ENCODE data around the gene AUTS2.

The AUTS2 gene

DNA sequence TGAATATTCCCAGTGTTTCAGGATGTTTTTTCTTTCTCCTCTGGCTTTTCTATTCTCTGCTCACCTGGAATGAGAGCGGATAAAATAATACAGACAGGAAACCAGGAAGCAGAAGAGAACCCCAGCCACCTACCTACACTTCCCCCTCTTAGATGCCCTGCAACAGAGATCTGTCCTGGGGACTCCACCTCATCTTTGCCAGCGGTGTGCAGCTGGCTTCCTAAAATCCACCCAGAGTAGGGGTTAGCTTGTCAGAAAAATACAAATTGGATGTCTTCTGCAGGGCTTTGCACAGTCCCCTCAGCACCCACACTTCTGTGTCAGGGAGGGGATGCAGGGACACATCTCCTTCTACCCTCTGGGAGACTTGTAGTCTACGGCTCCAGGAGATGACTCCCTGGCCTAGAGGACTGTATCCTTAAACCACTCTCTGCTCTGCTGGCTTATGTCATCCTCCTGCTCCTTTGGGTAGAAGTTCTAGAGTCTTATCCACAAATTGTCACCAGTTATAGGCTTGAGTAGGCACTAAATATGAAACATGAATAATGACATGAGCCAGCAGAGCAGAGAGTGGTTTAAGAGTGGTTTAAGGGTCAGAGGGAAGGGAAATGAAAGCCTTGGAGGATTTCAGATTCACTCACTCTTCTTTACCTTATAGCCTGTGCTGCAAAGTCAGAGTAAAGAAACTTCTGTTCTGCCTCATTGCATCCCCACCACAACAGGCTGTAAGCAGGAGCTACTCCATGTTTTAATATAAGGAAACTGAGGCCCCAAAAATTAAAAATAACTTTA is 749.4 kb downstream of the AUTS2 start:
- H3K4me3 ChIP-seq (ENCODE audit: low read depth, low read length), result no peak overlapping the region
- TF ChIP-seq, protein P1, sequence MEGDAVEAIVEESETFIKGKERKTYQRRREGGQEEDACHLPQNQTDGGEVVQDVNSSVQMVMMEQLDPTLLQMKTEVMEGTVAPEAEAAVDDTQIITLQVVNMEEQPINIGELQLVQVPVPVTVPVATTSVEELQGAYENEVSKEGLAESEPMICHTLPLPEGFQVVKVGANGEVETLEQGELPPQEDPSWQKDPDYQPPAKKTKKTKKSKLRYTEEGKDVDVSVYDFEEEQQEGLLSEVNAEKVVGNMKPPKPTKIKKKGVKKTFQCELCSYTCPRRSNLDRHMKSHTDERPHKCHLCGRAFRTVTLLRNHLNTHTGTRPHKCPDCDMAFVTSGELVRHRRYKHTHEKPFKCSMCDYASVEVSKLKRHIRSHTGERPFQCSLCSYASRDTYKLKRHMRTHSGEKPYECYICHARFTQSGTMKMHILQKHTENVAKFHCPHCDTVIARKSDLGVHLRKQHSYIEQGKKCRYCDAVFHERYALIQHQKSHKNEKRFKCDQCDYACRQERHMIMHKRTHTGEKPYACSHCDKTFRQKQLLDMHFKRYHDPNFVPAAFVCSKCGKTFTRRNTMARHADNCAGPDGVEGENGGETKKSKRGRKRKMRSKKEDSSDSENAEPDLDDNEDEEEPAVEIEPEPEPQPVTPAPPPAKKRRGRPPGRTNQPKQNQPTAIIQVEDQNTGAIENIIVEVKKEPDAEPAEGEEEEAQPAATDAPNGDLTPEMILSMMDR (IDR thresholded peaks at IDR 0.05; ENCODE audit: low read depth, low read length), result no peak

DNA sequence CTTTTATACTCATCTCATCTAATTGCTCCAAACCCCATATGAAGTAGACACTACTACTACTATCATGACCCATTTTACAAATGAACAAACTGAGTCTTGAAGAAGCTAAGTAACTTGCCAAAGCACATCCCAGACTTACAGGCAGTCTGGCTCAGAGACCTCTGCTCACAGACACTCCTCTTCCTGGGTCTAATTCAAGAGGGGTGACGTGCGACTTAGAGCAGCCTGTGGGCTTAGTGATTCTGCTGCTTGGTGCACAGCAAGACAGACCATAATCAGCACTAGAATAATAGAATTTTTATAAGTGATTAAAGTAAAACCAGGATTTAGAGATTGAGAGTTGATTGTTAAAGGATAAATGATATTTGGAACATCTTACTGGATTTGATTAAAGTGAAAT is 750.8 kb downstream of the AUTS2 start:
- TF ChIP-seq, protein P1 (IDR thresholded peaks at IDR 0.05; ENCODE audit: low read depth, low read length), result no peak
- no peak overlapping the region for H3K4me3 ChIP-seq (ENCODE audit: low read depth, low read length)

DNA sequence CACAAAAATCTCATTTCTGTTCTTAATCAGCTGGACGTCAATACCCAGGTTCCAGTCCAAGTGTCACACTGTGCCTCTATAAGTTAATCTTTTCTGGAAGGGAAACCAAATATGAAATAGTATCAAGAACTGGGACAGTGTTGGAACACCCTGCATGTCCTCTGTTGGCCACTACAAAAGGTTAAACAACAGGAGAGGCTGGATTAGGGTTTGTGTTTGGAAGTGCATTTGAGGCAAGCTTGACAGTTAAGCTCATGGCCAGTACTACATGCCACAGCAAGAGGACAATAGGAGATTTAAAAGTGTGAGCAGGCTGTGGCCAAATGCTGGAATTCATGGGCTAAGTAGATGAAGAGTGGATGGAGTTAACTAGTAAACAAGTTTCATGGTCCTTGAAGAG is 751.5 kb downstream of the AUTS2 start:
- H3K4me3 ChIP-seq (ENCODE audit: low read depth, low read length), result no peak overlapping the region
- TF ChIP-seq, protein P1 (IDR thresholded peaks at IDR 0.05; ENCODE audit: low read depth, low read length), result no peak

DNA sequence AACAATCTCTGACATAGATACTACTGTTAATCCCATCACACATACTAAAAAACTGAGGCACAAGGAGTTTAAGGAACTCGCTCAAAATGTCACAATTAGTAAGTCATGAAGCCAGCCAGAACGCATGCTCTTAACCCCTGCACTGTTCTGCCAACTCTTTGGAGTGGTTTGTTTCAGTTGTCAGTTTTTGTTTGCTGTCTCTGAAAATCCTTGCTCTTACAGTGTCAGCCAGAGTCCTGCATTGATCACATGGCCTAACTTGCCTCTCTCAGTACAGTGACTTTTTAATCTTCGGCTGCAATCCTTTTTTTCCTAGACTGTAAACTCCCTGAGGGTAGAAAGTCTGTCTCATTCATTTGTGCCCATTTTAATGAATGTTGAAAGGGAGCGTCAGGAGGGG is 753.8 kb downstream of the AUTS2 start:
- H3K4me3 ChIP-seq (ENCODE audit: low read depth, low read length), result no peak overlapping the region
- TF ChIP-seq, protein P1 (IDR thresholded peaks at IDR 0.05; ENCODE audit: low read depth, low read length), result no peak

DNA sequence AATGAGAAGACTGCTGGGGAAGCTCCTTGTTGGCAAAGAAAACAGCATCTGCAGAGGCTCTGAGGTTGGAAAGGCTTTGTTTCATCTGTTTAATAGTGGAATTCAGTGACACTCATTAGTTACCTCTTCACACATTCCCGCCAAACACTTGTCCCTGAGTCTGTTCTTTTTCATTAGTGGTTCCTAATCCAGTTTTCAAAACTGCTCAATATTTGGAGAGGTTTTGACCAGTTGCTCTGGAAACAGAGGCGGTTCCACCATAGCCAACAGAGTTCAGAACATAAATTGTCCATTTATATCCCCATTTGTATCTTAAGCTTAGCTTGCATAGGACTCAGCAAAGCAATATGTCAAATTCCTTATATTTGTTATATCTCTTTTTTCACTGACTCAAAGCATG is 754.6 kb downstream of the AUTS2 start:
- TF ChIP-seq, protein P1 (IDR thresholded peaks at IDR 0.05; ENCODE audit: low read depth, low read length), result no peak
- H3K4me3 ChIP-seq (ENCODE audit: low read depth, low read length), result no peak overlapping the region

DNA sequence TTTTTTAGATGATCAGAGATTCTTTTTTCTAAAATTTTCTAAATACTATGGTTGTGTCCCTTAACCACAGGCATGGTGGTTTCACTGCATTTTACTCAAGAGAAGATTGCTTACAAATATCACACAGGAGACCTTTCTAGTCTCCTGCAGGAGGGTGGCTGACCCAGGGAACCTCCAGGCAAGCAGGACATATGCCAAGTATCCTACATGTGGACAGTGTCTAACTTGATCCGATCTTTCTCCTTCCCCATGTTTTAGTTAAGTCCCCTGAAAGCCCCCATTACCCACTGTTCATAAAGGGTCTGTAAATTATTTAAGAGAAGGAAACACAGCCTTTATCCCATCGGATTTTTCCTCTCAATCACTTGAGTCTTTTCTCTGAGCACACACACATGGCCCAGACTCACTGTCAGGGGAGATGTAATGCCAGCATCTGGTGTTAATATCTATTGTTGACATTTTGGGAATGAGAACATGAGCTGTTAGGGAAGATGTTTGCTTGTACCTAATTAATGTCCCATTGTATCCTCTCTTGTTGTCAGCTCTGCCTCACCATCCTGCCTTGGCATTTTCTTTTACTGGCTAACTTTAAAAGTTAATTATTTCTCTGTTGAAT is 755.2 kb downstream of the AUTS2 start:
- TF ChIP-seq, protein P1 (IDR thresholded peaks at IDR 0.05; ENCODE audit: low read depth, low read length), result no peak
- H3K4me3 ChIP-seq (ENCODE audit: low read depth, low read length), result no peak overlapping the region

DNA sequence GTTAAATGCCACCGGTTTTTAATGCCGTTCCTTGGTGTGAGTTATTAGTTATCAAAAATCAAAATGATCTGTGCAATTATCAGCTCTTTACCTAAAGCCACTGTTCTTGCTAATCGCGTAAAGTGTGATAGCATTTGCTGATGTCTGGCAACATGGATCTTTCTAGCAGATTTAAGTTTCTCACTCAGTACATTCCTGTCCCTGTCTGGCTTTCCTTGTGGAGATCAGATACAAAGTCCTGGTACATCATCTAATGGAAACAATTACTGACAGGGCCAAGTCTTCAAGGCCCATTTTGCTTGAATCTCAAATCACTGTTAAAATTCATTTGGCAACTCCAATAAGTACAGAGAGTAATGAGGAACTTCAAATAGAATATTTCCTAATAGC is 755.7 kb downstream of the AUTS2 start:
- TF ChIP-seq, protein P1 (IDR thresholded peaks at IDR 0.05; ENCODE audit: low read depth, low read length), result no peak

More for the DNA sequence above, 755.7 kb downstream of the AUTS2 start:
- no peak overlapping the region for H3K4me3 ChIP-seq (ENCODE audit: low read depth, low read length)
